NCI-H2196 treated with DMSO at 0.1 percent for 48 hours (cell line): ENCODE measurements around the gene UBE3D.
"Not testable (repeated sequence)": the region's sequence is repeated elsewhere in the genome, so short reads cannot be mapped to it uniquely, and the experiment has no call there.

Experiments
- DNase-seq: peaks from one replicate; lab custom pipeline; 2025; ENCODE audit not compliant: unreplicated experiment; lab: John Stamatoyannopoulos, UW

UBE3D gene

GRCh38 chr6:82877213-82878195 is 188.1 kb downstream of the UBE3D start:
- no peak for DNase-seq

GRCh38 chr6:82875573-82876185 is 190.0 kb downstream of the UBE3D start:
- DNase-seq: no peak

- no peak for DNase-seq
Observed at GRCh38 chr6:82874867-82875266, 190.8 kb downstream of the UBE3D start.

- DNase-seq: no peak
Observed at GRCh38 chr6:82872185-82872584, 193.5 kb downstream of the UBE3D start.

- DNase-seq: no peak
Observed at GRCh38 chr6:82870582-82871172, 195.0 kb downstream of the UBE3D start.

GRCh38 chr6:82869493-82869892 is 196.1 kb downstream of the UBE3D start:
- DNase-seq: no peak

GRCh38 chr6:82867946-82868345 is 197.7 kb downstream of the UBE3D start:
- no peak for DNase-seq

GRCh38 chr6:82866446-82866845 is 199.2 kb downstream of the UBE3D start:
- no peak for DNase-seq

- no peak for DNase-seq
Observed at GRCh38 chr6:82865461-82865860, 200.2 kb downstream of the UBE3D start.

- no peak for DNase-seq
Observed at GRCh38 chr6:82863781-82864180, 201.9 kb downstream of the UBE3D start.

GRCh38 chr6:82862543-82862942 is 203.1 kb downstream of the UBE3D start:
- DNase-seq: no peak

- DNase-seq: no peak
Observed at GRCh38 chr6:82861121-82861520, 204.5 kb downstream of the UBE3D start.

- DNase-seq: not testable (repeated sequence)
Observed at GRCh38 chr6:82856077-82856476, 209.6 kb downstream of the UBE3D start.

- not testable (repeated sequence) for DNase-seq
Observed at GRCh38 chr6:82852904-82853303, 212.7 kb downstream of the UBE3D start.

GRCh38 chr6:82843291-82843885 is 222.3 kb downstream of the UBE3D start:
- no peak for DNase-seq

- no peak for DNase-seq
Observed at GRCh38 chr6:82842721-82843120, 222.9 kb downstream of the UBE3D start.
